Stimulated activated CD4-positive, alpha-beta T cell treated with anti-CD3 and anti-CD28 coated beads, Interleukin-1b, Interleukin-23, amount 100 ng/mL, for 48 hours (primary cell): ENCODE data around the gene HHLA2.

Experiments used
- DNase-seq: peaks from one replicate; pipeline ENCODE4 v3.0.0-alpha.2; 2020

HHLA2 gene

DNA sequence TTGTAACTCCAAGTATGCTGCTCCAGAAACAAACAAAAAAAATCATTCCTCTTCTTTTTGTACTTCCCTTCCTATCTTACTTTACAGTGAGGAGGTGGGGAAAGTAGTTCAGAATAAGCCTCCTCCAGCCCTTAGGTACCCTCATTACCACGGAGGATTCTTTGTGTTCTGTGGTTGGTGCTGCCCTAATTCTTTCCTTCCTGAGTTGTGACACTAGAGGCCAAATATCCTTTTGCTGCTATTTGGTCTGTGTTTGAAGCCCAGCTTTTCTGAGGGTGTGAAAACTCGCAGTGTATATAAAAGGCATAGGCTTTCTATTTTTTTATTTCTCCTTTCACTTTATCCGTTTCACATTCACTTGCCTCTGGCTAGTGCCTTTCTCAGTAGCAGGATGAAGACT lies 98.2 kb downstream of the HHLA2 start:
- no peak for DNase-seq

DNA sequence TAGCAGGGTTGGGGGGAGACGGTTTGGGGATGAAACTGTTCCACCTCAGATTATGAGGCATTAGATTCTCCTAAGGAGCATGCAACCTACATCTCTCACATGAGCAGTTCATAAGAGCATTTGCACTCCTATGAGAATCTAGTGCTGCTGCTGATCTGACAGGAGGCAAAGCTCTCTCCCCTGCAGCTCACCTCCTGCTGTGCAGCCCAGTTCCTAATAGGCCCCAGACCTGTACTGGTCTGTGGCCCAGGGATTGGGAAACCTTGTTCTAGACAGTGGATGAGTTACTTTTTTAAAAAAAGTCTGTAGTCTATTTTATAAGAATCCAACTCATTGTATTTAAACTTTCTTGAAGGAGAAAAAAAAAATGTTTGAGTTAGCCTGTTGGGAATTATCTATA lies 100.0 kb downstream of the HHLA2 start:
- no peak for DNase-seq

DNA sequence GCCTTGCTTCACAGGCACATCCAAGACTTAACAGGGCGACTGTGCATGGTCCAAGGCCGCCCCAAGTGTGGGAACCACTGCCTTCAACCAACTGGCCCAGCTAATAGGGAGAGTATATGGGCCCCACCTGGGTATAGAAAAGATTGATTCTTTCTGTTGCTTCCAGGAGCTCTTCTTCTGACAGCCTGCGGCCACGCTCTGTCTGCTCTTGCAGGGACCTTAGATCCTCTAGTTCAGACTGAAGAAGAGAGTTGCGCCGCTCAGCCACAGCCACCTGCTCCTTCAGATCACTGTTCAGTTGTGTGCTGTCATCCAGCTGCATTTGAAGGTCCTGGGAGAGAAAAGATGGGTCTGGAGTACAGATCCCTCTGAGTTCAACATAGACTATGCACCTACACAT lies 102.2 kb downstream of the HHLA2 start:
- DNase-seq = no peak

DNA sequence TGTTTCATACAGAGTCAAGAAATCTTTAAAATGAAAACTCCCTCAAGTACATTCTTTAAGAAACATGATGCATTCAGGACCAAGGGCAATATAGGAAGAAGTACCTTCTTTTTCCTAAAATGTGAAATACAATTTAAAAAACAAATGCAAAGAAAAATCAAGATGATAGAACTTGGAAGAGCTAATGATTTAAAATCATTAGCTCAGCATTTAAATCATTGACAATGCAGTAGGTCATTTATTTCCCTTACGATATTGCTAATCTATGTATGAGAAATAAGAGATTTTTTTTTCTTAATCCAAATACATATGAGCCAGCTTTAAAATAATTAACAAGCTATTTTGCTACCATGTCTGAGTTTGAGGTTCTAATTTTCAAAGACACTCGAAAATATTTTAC lies 105.5 kb downstream of the HHLA2 start:
- no peak for DNase-seq

DNA sequence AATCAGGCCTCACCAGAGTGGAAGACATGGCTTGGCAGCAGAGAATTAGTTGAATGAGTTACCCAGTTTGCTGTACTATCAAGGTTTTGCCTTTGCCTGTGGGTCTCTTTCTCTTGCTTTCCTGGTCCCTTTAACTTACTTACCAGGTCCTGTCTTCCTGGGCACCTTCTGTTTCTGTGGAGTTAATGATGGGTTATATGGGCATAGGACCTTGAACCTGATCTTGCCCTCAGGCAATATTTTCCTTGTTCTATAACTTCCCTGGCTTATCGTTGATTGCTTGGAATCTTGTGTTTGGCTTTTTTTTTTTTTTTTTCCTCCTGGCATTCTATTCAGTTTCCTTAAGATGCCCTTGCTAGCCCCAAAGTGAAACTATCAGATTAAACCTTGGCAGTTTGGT lies 106.8 kb downstream of the HHLA2 start:
- no peak for DNase-seq

DNA sequence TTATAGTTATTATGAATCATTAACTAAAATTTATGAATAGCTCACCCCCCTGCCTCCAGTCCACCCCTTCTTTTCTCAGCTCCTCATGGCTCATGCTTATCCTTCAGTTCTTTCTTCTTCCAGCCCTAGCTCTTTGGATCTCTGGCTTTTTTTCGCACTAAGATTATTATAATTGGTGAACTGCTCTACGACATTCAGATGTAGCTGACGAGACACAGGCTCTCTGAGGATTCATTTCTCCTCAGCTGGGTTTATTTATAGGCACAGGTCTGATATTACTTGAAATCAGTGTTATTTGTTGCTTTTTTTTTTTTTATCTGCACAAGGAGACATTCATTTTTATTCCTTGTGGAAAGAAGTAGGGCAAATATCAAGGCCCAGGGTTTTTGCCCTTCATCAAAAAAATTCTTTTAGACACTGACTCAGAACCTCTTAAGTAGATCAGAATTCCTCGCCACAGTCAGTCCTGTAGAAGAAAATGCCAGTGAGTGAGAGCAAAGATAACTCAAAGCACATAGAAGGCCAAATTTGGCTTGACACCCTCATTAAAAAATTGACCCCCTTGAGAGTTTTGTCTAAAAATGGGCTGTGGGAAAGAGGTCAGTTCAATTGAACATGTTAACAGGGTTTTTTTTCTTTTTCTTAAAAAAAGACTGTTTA lies 107.5 kb downstream of the HHLA2 start:
- no peak for DNase-seq

DNA sequence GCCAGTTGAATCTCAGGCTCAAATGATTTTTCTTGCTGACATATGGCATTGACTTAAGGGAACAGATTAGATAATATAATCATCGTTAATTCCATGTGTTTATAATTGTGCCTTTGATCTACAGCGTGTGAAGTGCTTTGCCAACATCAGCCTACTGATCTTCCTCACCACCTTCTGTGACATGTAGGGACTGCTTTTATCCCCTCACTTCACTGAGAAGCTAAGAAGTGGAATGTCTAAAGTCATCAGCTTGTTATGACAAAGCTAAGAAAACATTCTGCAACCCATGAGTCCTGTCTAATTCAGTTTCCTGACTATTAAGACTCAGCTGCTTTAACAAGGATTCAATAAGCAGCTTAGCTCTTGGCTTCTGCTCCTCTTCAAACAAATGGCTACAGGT lies 108.0 kb downstream of the HHLA2 start:
- no peak for DNase-seq

DNA sequence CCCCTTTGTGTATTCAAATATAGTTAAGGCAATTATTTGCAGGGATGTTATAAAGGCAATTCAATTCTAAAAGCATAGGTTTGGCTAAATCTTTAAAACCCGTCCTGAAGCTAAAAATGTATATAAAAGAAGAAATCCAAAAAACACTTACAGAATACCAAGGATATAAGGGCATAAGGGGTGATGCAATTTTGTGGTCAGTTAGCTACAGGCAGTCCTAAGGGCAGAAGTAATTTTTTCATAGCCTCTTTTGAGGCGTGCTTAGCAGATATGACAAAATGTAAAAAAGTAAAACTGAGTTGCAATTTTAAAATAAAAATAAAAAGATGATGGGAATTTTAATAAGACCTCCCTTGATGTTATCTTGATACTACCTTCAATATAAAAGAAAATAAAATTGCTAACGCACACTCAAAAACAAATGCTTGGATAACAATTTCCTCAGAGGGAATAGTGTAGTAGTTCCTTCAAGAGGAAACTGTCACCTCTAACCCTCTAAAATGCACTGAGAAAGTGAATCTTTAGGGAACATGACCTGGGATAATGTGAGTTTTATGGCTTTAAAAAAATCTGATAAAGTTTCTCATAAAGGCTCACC lies 109.8 kb downstream of the HHLA2 start:
- DNase-seq = no peak

DNA sequence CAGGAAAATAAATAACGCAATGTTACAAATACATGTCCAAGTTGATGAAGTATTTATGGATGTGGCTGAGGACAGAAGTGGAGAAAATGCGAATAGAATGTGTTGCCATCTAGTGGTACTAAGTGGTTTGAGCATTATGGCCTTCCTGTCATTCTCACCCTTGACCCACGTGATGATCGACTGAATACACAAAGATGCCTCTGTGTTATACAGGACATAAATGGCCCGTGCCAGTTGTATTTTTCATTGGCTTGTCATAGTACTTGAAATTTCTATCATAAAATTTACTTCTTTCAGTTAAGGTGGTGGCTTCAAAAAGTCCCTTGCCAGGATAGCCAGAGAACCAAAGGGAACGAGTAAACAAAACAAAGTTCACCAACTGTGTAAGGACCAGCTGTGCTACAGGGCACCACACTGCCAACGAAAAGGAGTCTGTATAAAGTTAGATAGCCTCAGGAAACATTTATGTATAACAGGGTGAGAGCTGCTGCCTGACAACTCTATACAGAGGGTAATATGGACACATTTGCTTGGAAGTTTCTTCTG lies 110.4 kb downstream of the HHLA2 start:
- DNase-seq = no peak

DNA sequence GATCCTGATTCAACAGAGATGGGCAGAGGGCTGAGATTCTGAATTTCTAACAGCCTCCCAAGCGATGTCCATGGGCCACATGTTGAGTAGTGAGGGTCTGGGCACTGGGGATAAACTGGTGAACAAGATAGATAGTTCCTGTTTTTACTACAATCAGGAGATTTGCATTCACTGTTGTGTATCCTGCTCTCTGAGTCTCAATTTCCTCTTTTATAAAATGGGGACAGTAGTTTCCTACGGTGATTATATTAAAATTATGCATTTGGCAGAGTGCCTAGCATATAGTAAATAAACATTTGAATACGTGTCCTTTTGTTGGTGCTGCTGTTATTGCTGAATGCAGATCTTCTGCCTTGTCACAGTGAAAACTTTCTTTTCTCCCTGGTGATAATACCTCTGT lies 111.5 kb downstream of the HHLA2 start:
- no peak for DNase-seq

DNA sequence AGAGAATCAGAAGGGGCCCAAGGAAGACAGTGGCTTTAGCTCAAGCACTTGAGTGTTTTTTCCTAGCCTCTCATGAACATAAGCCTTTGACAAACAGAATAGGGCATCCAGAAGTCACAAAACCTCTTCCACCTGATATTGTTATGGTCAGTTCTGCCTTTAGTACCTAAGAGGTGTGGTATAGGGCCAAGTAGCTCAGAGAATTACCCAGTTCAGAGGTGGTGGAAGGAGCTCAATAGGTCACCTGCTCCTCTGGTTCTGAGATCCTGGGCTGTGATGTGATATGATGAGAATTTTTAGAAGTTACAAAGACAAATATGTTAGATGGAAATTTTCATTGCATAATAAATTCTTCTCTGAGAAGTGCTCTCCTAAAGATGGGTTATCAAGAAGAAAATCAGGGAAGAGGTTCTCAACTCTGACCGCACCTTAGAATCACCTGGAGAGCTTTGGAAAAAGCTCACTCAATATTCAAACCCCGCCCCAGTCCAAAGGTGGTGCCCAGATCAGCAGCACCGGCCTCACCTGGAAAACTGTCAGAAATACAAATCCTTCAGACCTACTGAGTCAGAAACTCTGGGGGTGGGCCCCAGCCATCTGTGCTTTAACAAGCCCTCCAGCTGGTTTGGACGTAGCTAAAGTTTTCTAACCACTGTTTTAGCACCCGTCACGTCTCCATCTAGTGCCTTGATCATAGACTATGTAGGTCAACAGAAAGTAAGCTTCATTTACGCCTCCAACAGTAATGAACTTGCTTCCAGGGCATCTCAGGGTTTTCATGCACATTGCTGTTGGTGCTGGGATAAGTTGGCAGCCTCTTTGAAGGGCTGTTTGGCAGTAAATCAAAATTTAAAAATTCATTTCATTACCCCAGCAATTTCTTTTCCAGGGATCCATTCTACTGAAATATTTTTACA lies 112.8 kb downstream of the HHLA2 start:
- no peak for DNase-seq

DNA sequence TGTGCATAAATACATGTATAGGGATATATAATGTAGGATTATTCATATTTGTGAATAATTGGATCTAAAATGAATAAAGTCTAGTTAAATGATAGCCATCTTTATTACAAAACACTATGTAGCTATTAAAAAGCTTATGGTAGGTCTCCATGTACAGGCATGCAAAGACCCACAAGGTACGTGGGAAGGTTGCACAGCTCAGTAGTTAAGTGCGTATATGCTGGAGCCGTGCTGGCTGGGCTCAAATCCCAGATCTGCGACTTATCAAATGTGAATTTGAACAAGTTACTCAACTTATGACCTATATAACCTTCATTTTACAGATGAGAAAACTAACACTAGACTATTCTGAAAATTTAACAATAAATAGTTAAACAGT lies 113.4 kb downstream of the HHLA2 start:
- DNase-seq = no peak

DNA sequence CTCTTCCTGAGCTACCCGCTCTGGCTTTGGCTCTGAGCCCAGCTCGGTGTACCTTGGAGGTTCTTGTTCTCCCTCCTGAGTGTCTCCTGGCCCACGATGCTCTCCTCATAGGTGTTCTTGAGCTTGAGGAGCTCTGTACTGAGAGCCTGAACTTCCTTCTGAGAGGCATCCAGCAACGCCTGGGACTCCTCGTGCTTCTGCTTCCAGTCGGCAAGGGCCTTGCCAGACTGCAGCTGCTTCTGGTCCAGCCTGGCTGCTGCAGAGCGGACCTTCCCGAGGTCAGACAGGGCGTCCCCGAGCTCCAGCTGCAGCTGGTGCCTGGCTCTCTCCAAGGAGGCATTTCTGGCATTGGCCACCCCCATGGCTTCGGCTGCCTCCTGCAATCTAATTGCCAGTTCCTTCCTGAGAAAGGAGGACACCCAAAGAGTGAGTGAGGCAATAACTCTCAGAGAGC lies 114.2 kb downstream of the HHLA2 start:
- DNase-seq = no peak

DNA sequence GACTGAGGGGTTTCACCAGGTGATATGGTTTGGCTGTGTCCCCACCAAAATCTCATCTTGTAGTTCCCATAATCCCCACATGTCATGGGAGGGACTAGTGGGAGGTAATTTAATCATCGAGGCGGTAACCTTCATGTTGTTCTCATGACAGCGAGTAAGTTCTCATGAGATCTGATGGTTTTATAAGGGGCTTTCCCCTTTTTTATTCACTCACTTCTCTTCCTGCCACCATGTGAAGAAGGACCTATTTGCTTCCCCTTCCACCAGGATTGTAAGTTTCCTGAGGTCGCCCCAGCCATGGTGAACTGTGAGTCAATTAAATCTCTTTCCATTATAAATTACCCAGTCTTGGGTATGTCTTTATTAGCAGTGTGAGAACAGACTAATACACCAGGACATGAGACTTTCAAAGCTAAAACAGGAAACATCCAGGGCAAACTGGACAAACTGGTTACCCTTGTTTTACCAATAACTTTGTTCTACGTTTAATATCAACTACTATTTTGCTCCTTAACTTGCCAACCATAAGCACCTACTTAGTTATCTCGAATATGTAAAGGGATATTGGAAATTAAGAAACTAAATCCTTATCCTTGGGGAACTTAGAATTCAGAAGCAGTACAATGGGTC lies 115.9 kb downstream of the HHLA2 start:
- no peak for DNase-seq

DNA sequence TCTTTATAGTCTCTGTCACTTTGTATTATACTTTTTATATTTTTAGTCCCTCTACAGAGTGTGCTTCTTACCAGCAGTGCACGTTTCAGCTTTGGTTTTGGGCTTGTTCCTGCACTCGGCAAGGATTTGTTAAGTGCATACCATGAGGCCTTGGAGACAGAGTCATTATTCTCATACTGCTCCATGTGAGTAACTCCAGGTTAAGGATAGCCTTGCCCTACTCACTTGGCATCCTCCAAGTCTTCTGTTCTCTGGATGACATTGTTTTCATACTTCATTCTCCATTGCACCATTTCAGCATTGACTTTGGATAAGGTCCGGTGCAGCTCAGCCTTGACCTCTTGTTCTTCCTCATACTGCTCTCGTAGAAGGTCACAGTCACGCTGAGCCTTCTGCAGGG lies 117.7 kb downstream of the HHLA2 start:
- DNase-seq = no peak

DNA sequence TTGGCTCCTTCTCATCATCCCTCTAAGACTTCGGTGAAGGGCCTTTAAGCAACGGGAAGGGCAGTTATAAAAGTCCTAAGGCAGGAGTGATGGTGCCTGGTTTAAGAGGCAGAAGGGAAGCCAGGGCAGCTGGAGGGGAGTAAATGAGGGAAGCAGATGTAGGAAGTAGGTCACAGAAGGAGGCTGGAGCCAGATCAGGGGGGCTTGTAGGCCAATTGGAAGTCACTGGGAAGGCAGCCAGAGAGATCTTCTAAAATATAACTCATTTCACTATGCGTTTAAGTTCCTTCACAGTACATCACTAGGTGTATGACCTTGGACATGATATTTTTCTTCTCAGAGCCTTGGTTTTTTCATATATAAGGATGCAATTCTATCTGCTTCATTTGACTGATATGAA lies 119.3 kb downstream of the HHLA2 start:
- no peak for DNase-seq

DNA sequence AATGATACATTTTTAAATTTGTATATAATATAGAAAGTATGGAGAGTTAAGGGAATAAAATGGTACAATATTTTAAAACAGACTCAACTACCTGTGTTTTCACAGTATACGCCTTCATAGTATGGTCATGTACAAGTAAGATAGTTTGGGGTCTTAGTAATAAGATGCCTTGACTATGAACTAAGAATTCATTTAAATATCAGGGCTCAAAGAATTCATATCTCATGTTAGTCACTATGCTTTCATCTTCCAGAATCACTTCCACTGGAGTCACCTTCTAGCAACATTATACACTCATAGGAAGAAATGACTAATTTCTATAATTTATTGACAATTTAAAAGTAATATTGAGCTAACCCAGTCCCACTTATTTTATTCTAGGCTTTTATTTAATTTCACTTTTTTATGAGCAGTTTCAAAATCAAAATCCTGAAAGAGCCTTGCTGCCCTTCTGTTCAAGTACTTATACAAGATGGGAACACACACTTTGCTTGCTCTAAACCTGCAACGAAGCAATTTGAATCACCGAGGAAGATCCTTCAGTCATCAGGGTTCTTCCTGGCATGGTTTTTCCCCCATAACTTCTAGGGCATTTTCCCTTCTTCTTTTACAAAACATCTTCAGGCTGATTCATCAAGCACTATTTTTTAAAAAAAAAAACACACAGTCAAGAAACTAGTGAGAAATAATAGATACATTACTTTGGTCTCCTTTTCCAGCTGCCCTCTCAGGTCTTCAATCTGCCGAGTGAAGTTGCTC lies 119.9 kb downstream of the HHLA2 start:
- no peak for DNase-seq

DNA sequence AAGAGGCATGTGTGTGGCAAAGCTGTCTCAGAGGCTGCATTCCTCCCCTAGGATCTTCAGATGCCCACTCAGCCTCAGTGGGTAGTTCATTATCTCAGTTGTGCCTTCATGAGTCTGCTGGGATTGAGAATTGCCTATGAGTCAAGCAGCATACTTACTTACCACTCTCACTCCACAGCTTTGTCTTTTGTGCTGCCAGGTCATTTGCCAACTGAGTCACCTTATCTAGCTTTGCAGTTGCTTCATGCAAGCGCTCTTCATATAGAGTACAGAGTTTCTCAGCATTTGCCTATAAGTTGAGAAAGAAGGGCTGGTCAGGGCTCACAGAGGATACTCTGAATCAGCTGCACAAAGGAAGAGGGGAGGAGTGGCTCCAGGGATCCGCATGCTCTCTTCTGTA lies 124.6 kb downstream of the HHLA2 start:
- DNase-seq = peak; percentile 46
